GM12878 (cell line): ENCODE data around the gene HLX.

Experiments used
- CEBPB ChIP-seq, 2 experiments: fragments of 150-350 bp in 1 of 2; IDR thresholded peaks; 2 replicates each; pipeline ENCODE4 v1.6.1; 2012 to 2014; ENCODE audit warnings: low read depth in 2 of 2, low read length in 2 of 2, borderline replicate concordance in 1 of 2, inconsistent platforms in 1 of 2
- CREB1 ChIP-seq: IDR thresholded peaks from 2 replicates; pipeline ENCODE4 v1.6.1; 2012; ENCODE audit warnings: low read depth, mild to moderate bottlenecking, inconsistent platforms
- FOXM1 ChIP-seq: IDR thresholded peaks from 2 replicates; pipeline ENCODE4 v1.6.1; 2012; ENCODE audit warnings: low read depth, mild to moderate bottlenecking, inconsistent platforms, low read length, moderate library complexity
- NFXL1 ChIP-seq: fragments of 450-650 bp; IDR thresholded peaks from 2 replicates; pipeline ENCODE4 v1.6.1; 2017; ENCODE audit warnings: antibody characterized with exemption, mild to moderate bottlenecking, borderline replicate concordance
- TAF1 ChIP-seq: IDR thresholded peaks from 2 replicates; pipeline ENCODE4 v1.6.1; 2011; ENCODE audit warnings: mild to moderate bottlenecking, low read depth, low read length, borderline replicate concordance
- YY1 ChIP-seq: IDR thresholded peaks from 2 replicates; pipeline ENCODE4 v1.6.1; 2011; ENCODE audit warnings: low read depth, mild to moderate bottlenecking, low read length
- TF ChIP-seq, protein P1 (sequence below), 3 experiments: IDR thresholded peaks in 2 of 3; conservative IDR thresholded peaks in 1 of 3; 2 replicates each; pipeline ENCODE4 v1.5.1; 2011; ENCODE audit warnings: low read depth in 3 of 3, low read length in 3 of 3, mild to moderate bottlenecking in 3 of 3, control low read depth in 2 of 3, moderate library complexity in 2 of 3, inconsistent platforms in 1 of 3, mixed read lengths in 1 of 3; ENCODE audit not compliant: control insufficient read depth in 2 of 3, insufficient read depth in 1 of 3; ENCODE audit errors: extremely low read depth in 1 of 3
- TF ChIP-seq, protein P2 (sequence below): fragments of 450-650 bp; formaldehyde crosslinking; IDR thresholded peaks from 2 replicates; pipeline ENCODE4 v1.4.0; 2022; ENCODE audit warnings: mild to moderate bottlenecking, moderate library complexity

DNA sequence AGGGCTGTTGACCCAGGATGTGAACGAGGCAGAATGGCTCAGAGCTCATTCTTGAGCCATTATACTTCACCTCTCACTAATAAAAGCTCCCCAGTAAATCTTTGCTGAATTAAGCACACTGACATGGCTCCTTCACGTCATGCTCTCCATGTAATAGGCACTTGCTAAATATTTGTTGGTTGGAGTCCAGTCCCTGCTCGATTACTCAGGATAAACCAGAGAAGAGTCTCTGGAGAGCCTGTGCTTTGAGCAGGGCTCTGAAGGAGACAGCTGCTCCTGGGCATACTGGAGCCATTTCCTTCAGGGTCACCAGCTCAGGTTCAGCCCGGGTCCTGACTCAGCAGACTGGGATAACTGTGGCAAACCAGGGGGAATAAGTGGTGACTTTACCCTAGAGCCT is 46.9 kb downstream of the HLX start:
- TF ChIP-seq TAF1: no peak
- TF ChIP-seq YY1: no peak
- no peak for TF ChIP-seq CEBPB (IDR thresholded peaks at IDR 0.05; ENCODE audit: borderline replicate concordance in 1 of 2, low read depth in 2 of 2, low read length in 2 of 2)
- TF ChIP-seq, protein P1, sequence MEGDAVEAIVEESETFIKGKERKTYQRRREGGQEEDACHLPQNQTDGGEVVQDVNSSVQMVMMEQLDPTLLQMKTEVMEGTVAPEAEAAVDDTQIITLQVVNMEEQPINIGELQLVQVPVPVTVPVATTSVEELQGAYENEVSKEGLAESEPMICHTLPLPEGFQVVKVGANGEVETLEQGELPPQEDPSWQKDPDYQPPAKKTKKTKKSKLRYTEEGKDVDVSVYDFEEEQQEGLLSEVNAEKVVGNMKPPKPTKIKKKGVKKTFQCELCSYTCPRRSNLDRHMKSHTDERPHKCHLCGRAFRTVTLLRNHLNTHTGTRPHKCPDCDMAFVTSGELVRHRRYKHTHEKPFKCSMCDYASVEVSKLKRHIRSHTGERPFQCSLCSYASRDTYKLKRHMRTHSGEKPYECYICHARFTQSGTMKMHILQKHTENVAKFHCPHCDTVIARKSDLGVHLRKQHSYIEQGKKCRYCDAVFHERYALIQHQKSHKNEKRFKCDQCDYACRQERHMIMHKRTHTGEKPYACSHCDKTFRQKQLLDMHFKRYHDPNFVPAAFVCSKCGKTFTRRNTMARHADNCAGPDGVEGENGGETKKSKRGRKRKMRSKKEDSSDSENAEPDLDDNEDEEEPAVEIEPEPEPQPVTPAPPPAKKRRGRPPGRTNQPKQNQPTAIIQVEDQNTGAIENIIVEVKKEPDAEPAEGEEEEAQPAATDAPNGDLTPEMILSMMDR (IDR thresholded peaks at IDR 0.05 in 2 of 3, conservative IDR thresholded peaks at IDR 0.05 in 1 of 3; ENCODE audit: control insufficient read depth in 2 of 3, extremely low read depth in 1 of 3, insufficient read depth in 1 of 3, low read depth in 3 of 3, low read length in 3 of 3): no peak
- no peak for TF ChIP-seq NFXL1
- TF ChIP-seq CREB1: no peak
- TF ChIP-seq, protein P2, sequence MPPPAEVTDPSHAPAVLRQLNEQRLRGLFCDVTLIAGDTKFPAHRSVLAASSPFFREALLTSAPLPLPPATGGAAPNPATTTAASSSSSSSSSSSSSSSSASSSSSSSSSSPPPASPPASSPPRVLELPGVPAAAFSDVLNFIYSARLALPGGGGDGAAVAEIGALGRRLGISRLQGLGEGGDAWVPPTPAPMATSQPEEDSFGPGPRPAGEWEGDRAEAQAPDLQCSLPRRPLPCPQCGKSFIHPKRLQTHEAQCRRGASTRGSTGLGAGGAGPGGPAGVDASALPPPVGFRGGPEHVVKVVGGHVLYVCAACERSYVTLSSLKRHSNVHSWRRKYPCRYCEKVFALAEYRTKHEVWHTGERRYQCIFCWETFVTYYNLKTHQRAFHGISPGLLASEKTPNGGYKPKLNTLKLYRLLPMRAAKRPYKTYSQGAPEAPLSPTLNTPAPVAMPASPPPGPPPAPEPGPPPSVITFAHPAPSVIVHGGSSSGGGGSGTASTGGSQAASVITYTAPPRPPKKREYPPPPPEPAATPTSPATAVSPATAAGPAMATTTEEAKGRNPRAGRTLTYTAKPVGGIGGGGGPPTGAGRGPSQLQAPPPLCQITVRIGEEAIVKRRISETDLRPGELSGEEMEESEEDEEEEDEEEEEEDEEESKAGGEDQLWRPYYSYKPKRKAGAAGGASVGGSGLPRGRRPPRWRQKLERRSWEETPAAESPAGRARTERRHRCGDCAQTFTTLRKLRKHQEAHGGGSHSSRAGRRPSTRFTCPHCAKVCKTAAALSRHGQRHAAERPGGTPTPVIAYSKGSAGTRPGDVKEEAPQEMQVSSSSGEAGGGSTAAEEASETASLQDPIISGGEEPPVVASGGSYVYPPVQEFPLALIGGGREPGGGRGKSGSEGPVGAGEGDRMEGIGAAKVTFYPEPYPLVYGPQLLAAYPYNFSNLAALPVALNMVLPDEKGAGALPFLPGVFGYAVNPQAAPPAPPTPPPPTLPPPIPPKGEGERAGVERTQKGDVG (CRISPR knock-in tag): no peak
- no peak for TF ChIP-seq FOXM1
